RPMI7951 (cell line): Measurements from ENCODE around the gene MAGI2. TPM values are rescaled to one million over a fixed set of nuclear protein-coding genes. Genes with fewer than 3 reads are reported as not detected.
A peak's percentile ranks its signal among the peaks of the same experiment; 100 is the strongest.

Experiments
- DNase-seq: peaks from one replicate; pipeline ENCODE4 v3.0.0-alpha.2; 2012; ENCODE audit warnings: low read depth
- total RNA-seq: library from RNA; depleted of rRNA; stranded (reverse); fragments of >200 nt; shearing (Covaris generic); gene quantifications from 2 replicates; pipeline ENCODE4 v1.2.3, GENCODE V29; 2014

MAGI2 gene
- total RNA-seq, 1 experiment from 2014 or later: 1.1 TPM

GRCh38 chr7:78039790-78040776 lies 1413.4 kb downstream of the MAGI2 start:
- no peak for DNase-seq

- DNase-seq: no peak
These were observed 1414.9 kb downstream of the MAGI2 start for GRCh38 chr7:78038465-78039080.

- DNase-seq: no peak
These were observed 1415.9 kb downstream of the MAGI2 start for GRCh38 chr7:78037603-78038002.

GRCh38 chr7:78033410-78033809 lies 1420.1 kb downstream of the MAGI2 start:
- no peak for DNase-seq

GRCh38 chr7:78026492-78026891 lies 1427.0 kb downstream of the MAGI2 start:
- DNase-seq: peak; percentile 26

- DNase-seq: no peak
These were observed 1428.9 kb downstream of the MAGI2 start for GRCh38 chr7:78024591-78024990.

GRCh38 chr7:78023191-78023590 lies 1430.3 kb downstream of the MAGI2 start:
- no peak for DNase-seq

- DNase-seq: no peak
These were observed 1431.3 kb downstream of the MAGI2 start for GRCh38 chr7:78022165-78022564.

- no peak for DNase-seq
These were observed 1432.6 kb downstream of the MAGI2 start for GRCh38 chr7:78020874-78021249.

- DNase-seq: peak; percentile 78
These were observed 1433.2 kb downstream of the MAGI2 start for GRCh38 chr7:78020136-78020873.

GRCh38 chr7:78019447-78020135 lies 1433.9 kb downstream of the MAGI2 start:
- peak; percentile 88 for DNase-seq

- DNase-seq: peak; percentile 57
These were observed 1434.6 kb downstream of the MAGI2 start for GRCh38 chr7:78018641-78019446.

- no peak for DNase-seq
These were observed 1435.8 kb downstream of the MAGI2 start for GRCh38 chr7:78017591-78018100.

- DNase-seq: no peak
These were observed 1437.8 kb downstream of the MAGI2 start for GRCh38 chr7:78015574-78016260.

GRCh38 chr7:78014401-78014800 lies 1439.1 kb downstream of the MAGI2 start:
- no peak for DNase-seq

- no peak for DNase-seq
These were observed 1440.1 kb downstream of the MAGI2 start for GRCh38 chr7:78013386-78013785.

GRCh38 chr7:78011642-78012041 lies 1441.8 kb downstream of the MAGI2 start:
- no peak for DNase-seq

- no peak for DNase-seq
These were observed 1446.2 kb downstream of the MAGI2 start for GRCh38 chr7:78007231-78007630.

GRCh38 chr7:78006063-78006755 lies 1447.3 kb downstream of the MAGI2 start:
- no peak for DNase-seq
